GM21447 (cell line): ENCODE measurements around the gene KCNIP3.
"Not testable (repeated sequence)": the region's sequence is repeated elsewhere in the genome, so short reads cannot be mapped to it uniquely, and the experiment has no call there.

Source experiments
- ATAC-seq: cut with Tn5 transposase; IDR thresholded peaks from one replicate; pipeline ENCODE4 v1.9.1; 2021; ENCODE audit not compliant: unreplicated experiment

KCNIP3 gene

DNA sequence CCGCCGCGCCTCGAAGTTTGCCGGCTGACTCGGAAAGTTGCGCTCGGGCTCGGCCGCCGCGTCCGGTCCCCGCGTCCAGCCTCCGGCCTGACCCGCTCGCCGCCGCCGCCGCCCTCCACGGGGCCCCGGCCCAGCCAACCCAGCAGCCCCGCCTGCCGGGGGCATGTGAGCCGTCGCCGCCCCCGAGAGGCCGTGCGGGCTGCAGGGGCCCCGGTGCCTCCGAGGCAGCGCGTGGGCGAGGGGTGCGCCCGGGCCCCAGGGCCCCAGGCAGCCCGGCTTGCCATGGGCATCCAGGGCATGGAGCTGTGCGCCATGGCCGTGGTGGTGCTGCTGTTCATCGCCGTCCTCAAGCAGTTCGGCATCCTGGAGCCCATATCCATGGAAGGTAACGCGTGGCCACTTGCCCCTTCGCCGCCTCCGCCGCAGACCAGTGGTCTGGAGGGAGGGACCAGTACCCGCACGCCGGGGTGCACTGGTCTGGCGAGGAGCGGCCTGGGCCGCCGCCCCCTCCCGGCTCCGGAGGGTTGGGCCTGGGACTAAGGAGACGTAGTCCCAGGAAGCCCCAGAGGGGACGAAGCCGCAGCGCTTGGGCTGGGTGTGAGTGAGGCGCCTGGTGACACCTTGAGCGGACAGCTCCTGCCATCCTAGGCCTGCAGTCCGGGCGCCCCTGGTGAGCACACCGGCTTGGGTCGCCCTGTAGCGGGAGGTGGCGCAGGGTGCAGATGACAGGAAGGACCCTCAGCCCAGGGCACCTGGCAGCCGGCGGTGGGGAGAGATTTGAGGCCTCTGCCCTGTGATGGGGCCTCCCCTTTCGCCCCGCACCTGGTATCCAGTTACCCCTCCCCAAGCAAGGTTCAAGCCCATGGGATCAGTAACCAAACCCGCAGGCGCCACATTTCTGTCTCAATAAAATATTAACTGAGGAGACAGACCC, 49.9 kb downstream of the KCNIP3 start:
- no peak for ATAC-seq

DNA sequence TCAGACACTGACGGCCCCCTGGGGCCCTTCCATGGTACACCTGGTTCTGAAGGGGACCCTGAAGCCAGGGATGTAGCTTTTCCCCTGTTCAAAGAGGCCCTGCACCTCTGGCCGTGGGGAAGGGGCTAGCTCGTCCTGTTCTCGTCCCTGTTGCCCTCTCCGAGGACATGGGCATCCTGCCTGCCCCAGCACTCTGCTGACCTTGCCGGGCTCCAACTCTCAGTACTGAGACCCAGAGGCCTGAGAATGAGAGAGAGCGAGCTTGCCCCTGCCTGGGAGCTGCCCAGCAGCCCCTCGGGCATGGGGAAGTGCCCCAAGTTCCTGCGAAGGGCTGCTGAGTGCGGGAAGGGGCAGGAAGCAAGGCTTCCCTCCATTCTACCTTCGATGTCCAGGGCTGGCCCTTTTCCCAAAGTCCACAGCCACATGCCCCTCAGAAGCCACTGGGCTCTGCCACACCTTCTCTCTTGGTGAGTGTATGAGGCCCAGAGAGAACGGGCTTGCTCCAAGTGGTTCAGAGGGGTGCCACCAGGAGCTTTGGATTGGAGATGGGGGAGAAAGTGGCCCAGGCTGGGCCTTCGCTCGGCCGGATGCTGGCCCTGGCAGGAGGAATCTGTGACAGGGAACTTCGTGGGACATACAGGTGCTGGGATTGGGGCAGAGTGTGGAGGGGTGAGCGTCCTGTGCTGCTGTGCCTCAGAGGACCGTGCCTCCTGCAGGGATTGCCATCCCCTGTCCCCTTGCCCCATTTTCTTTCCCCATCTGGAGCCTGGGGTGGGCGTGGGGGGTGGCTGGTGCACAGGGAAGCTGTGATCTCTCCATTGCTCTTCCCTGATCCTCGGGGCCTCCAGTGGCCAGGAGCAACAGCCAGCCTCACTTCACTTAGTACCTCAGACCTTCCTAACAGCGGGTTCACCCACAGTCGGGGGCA, 50.8 kb downstream of the KCNIP3 start:
- ATAC-seq, result no peak

DNA sequence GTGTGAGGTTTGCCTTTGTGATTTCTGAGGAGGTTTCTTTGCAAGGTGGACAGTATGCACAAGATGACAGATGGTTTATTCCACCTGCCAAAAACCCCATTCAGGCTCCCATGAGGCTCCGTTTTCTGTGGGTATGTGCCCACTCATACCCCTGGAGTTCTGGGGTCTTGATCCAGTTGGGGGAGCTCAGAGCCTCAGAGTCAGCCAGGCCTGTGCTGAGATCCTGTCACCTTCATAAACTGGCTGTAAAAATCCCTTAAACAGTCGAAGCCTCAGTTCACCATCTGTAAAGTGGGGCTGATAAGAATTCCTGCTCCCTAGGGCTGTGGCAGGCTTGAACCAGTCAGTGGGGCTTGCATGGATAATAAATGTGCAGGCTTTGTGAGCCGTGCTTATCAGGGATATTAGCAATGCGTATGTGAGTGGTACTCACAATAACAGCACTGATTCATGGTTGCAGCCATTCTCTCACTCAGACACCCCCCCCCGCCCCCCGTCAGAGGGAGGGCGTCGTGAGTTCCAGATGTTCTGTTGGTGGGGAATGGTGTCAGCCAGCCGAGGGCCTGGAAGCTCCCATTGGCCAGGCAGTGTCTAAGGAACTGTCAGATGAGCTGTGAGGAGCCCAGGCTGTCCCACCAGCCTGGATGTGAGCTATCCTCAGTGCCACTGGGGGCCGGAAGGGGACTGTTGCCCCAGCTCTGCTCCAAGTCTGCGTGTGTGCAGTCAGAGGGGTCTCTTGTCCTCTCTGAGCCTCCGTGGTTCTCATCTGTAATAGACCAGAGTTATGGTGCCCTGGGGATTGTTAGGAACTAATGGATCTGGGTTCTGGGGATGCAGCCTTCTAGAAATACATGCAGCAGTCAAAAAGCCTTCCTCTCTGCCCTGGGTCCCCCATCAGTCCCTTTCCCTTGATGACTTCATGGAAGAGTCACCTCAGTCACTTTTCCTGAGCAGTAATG, 51.7 kb downstream of the KCNIP3 start:
- ATAC-seq, result no peak

DNA sequence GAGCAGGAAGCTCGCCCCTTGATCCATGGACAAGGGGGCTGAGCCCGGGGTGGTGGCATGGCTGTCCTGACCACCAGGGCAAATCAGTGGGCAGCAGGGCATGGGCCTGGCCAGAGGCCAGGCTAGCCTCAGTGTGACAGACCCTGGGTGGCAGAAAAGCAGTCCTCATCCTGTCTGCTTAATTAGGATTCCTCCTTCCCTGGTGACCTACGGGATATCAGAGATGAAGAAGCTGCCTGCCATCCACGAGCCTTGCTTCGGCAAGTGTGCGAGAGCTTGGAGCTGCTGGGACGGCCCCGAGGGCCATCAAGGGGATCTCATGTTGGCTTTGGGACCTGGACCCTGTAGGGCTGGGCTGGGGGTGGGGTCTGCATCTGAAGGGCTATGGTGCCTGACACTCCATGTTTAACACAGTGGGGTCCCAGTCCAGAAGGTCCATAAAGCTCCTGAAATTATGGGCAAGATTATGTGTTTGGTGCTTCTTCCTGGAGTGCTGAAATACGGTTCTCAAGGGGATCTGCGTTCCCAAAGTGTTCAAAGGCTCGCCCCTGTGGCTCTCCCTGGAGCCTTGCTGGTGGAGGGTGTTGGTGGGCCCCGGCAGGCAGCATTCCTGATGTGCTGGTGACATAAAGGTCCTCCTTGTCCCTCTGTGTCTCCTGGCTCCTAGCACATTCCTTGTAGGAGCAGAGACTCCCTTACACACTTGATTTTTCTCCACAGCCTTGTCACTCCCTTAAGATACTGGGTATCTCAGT, 52.6 kb downstream of the KCNIP3 start:
- ATAC-seq, result no peak

DNA sequence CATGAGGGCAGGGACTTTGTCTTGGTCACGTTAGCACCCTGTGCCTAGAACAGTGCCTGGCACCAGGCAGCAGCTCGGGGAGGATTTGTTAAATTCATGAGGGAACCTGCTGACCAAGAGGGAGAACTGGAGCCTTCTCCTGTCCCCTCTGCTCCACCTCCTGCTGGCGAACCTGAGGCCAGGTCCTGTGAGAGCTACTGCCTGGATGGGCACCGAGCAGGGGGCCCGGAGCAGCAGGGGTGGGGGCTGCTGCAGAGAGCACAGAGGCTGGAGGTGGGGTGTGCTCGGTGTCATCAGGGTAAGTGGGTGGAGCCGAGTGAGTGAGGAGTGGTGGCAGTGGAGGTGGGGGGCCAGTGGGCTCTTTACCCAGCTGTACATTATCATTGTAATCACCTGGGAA, 53.2 kb downstream of the KCNIP3 start:
- no peak for ATAC-seq

DNA sequence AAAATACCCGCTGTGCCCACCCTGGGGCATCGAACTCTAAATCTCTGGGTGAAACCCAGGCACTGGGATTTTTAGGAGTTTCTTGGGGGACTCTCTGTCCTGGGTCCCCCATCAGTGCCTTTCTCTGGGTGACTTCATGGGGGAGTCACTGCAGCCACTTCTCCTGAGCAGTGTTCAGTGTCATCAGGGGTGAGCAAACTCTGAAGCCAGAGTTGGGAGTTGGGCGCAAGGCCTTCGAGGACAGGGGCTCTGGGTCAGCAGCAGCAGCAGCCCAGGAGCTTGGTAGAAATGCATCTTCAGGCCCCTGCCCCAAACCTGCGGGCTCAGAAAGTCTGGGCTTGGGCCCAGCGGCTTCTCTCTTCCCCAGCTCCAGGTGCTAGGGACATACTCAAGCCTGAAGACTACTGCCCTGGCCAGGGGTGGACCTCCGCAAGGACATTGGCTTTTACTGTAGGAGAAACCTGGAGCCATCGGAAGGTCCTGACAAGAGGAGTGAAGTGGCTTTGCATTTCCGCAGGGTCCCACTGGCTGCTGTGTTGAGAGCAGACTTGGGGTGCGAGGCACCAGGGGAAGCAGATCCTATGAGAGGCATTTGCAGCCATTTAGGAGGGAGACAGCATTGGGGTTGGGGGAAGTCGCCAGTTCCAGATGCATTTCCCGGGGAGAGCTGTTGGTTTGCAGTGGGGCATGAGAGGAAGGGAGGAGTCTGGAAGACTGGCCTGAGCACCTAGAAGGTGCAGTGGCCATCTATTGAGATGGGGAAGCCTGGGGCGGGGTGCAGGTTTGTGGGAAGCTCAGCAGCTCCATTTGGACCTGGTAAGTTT, 53.8 kb downstream of the KCNIP3 start:
- ATAC-seq, result no peak

DNA sequence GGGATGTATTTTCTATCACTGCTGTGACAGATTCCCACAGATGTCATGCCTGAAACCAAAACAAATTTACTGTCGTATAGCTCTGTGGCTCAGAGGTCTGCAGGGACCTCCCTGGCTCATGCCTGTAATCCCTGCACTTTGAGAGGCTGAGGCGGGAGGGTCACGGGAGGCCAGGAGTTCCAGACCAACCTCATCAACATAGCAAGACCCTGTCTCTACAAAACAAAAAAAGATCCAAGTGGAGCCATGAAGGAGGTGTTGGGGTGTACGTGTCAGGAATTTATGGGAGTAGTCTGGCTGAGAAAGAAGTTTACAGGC, 54.4 kb downstream of the KCNIP3 start:
- ATAC-seq, result no peak

DNA sequence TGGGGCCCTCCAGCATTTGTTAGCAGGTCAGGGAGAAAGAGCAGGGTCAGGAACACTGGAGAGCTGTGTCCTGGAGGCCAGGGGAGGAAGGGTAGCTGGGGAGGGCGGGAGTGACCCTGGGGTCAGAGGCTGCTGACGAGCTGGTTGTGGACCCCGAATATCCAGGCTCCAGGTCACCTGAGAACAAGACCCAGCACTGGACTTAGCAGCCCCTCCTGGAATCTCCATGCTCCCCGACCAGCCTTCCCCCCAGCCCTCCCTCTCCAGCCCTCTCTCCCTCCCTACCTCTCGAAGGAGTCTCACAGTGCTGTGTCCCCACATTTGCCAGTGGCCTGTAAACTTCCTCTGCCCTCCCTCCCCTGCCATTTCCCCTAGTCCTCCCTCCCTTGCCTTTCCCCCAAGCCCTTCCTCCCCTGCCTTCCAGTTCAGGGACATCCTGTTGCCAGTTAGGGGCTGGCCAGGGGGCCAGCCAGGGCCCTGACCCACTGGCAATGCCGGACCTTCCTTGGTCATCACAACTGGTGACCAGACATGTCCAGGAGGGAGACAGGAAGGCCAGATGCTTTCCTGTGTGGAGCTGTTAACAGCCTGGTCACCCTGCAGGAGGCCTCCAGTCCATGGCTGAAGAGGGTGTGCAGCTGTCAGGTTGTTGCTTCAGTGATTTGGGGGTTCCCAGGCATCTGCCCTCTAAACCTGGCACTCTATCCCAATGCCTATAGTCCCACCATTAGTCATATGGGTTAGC, 55.3 kb downstream of the KCNIP3 start:
- ATAC-seq, result no peak

DNA sequence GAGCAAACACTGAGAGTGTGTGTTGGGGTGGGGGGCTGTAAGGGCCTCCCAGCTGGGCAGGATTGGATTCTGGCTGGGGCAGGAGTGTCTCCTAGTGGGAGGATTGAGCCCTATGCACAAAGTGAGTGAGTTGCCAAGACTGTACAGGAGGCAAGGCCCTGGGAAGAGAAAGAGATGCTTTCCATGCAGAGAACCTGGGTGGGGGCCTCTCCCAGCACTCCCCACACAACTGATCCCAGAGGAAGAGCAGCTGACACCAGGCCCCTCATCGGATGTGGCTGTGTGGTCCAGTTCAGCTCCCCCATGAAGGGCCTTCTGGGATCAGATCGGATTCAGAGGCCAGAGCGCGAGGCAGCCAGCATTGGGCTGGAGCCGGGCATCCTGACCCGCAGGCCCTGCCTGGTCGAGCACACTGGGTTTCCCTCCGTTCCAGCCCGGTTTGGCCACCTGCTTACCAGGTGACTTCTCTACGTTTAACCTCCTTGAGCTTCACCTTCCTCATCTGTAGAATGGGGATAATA, 56.0 kb downstream of the KCNIP3 start:
- no peak for ATAC-seq

DNA sequence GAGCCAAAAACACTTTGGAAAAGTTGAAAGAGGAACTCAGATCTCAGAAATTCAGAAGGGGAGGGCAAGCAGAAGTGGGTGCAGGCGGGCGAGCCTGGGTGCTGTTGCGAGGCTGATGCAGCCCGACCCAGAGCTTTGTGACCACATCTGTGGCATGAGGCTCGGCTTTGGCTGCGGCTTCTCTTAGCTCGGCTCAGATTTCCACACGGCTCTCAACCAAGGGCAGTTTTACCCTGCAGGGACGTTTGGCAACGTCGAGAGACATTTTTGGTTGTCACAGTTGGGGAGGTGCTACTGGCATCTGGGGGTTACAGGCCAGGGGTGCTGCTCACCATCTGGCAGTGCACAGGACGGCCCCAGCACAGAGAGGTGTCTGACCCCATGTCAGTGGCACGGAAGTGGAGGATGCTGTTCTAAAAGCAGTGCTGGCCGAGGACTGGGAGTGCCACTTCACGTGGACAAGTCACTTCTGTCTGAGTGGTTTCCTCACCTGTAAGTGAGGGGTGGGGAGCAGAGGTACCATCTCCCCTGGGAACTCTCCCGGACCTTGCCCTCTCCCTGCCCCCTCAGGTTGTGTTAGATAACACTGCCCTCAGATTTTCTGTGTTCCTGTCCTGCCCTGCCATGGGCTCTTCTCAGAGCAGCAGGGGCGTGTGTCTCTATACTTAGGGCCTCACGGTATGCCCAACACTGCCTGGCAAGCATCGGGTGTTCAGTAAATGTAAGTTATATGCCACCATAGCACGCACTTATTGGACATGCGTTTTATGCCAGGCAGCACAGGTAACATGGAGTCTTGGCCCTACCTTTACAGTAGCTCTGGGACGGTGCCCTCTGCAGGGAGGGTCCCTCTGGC, 56.7 kb downstream of the KCNIP3 start:
- no peak for ATAC-seq

DNA sequence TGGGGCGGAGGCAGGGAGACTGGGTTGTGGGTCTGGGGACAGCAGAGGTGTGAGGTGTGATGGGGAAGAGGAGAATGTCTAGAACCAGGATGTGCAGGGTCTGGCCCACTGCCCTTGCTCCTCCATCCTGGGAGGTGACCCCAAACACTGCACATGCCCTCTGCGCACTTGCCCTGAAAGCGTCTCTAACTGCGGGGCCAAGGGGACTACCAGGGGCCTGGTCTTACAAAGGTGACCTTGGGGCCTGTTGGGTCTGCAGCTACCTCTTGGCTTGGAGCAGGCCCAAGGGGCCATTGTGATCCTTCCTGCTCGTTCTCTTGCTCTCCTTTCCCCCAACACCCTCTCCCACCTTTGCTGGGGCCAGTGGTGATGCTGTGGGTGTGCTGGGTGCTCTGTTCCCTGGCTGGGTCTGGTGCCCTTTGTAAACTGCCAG, 57.3 kb downstream of the KCNIP3 start:
- no peak for ATAC-seq

DNA sequence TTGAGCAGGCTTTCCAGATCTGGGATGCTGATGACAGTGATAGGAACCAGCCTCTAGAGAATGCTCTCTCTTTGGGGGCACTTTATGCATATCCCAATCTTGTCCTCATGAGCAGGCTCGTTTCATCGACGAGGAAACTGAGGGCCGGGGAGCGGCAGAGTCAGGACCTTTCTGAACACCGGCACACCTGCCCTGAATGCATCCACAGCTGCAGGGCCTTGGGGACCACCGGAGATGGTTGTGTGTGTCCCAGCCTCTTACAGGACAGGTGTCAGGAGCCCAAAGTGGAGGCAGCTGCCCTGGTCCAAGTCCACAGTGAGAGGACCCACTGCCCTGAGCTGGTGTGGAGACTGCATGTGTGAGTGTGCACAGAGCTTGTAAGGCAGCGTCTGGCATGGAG, 57.8 kb downstream of the KCNIP3 start:
- no peak for ATAC-seq

DNA sequence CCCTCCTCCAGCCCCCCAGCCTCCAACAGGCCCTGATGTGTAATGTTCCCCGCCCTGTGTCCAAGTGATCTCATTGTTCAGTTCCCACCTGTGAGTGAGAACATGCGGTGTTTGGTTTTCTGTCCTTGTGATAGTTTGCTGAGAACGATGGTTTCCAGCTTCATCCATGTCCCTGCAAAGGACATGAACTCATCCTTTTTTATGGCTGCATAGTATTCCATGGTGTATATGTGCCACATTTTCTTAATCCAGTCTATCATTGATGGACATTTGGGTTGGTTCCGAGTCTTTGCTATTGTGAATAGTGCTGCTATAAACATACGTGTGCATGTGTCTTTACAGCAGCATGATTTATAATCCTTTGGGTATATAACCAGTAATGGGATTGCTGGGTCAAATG, 58.3 kb downstream of the KCNIP3 start:
- ATAC-seq, result not testable (repeated sequence)

DNA sequence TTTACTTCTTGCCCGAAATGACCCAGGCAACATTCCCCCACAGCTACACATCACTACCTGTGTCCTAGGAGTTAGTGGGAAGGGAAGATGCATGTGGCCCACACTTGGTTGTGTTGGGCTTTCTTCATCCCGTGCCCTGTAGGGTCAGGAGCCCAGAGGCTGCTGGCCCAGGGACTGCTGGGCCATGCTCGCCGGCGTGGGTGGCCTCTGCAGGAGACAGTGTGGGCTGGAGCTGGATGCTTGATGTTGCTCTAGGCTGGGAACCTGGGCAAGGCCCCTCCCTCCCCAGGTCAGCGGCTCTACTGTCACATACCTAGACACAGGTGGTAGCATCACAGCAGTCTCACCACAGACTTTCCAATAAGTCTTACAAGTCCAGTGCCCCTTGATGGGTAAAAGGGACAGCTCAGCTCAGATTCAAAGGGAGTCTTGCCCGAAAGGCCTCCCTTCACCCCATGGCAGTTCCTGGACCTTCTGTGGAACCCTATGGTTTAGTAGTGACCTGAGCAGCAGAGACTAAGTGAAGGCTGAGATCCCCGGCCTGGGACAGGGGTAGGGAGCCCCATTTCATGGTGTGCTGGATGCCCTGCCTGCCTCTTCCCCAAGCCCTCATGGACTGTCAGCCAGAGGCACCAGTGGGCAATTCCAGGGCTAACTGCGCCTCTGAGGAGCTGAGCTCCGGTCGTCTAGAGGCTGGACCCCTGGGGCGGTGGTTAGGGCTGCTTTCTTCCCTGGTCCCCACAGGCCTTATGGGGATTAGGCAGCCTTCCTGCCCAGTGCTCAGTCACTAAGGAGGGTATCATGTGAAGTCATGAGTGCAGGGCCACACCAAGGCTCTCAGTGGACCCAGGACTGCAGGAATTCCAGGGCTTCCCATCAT, 59.9 kb downstream of the KCNIP3 start:
- no peak for ATAC-seq

DNA sequence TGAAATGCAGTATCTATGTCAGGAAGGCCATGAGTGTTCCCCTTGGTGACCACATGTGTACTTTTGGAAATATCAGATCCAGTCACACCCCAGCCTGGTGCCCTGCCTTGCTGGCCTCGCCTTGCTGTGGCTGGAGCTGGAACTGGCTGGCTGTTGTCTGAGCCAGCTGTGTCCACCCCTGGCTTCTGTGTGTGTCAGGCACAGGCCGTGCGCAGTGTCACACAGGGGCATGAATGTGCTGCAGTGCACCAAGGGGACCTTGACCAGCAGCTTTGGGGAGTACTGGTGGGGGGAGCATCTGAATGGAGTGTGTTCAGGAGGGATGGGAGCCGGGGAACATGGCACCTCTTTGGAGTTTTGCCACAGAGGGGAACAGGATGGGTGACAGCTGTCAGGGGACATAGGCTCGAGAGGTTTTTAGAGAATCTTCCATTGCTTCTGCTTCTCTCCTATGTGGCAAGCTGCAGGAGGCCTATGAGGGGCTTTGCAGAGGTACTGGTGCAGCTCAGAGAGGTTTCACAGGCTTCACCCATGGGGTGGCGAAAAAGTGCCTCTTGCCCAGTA, 60.7 kb downstream of the KCNIP3 start:
- ATAC-seq, result no peak

DNA sequence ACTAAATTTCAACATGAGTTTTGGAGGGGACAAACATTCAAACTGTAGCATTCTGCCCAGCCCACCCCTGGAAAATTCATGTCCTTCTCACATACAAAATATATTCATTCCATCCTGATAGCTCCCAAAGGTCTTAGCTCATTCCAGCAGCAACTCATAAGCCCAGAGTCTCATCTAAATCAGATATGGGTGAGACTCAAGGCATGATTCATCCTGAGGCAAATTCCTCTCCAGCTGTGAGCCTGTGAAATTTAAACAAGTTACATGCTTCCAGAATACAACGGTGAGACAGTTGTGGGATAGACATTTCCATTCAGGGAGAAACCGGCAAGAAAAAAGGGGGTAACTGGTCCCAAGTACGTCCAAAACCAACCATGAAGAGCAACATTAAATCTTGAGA, 61.9 kb downstream of the KCNIP3 start:
- no peak for ATAC-seq
